ENCODE results near the gene SLC37A4. TPM values are rescaled to one million over a fixed set of nuclear protein-coding genes. Genes with fewer than 3 reads are reported as not detected.

The SLC37A4 gene
- total and polyA plus RNA-seq, 2 of the 13 experiments (the other 11 are each of a cell fraction or from before 2014, with no cell fraction given) = 43.0 to 56.1 TPM

DNA sequence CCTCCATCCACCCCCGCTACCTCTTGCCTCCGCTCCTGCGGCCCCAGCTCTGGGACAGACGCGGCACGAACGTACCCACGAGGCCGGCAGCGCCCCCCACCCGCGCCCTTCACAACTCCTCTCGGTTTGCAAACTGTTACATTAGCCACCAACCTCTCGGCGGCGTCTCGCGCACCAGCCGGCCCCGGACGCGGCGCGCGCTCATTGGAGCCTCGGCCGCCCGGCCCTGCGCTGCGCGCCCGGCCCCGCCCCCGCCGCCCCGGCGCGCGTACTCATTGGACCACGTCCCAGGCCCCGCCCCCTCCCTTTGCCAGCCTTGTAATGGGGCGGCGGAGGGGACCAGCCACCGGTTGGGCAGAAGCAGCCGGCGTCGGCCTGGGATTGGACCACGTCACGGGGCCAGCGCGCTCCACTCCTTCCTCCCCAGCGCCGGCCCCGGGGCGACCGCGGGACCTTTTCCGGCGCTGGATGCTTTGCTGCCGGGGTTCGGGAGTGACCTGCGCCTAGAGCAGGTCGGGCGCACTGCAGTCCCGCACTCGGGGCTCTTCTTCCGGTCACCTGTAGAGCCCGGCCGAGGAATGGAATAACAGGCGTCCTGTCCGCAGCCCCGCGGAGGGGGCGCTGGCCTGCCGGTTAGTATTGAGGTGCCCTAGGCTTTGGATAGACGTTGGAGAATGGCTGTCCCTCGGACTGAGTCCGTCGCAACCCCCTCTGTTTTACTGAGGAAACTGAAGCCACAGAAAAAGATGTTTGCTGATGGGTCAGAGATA lies 26.5 kb upstream of the SLC37A4 start, which contains the start of gene HYOU1 (continued):
- TF ChIP-seq, protein P1, sequence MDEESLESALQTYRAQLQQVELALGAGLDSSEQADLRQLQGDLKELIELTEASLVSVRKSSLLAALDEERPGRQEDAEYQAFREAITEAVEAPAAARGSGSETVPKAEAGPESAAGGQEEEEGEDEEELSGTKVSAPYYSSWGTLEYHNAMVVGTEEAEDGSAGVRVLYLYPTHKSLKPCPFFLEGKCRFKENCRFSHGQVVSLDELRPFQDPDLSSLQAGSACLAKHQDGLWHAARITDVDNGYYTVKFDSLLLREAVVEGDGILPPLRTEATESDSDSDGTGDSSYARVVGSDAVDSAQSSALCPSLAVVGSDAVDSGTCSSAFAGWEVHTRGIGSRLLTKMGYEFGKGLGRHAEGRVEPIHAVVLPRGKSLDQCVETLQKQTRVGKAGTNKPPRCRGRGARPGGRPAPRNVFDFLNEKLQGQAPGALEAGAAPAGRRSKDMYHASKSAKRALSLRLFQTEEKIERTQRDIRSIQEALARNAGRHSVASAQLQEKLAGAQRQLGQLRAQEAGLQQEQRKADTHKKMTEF (CRISPR knock-in tag; IDR thresholded peaks at IDR 0.05) = no peak; the same call in 1 of the 2 replicates
- no peak for TF ChIP-seq ZNF576 (CRISPR knock-in tag; IDR thresholded peaks at IDR 0.05)
- no peak for TF ChIP-seq LBX2 (CRISPR knock-in tag; IDR thresholded peaks at IDR 0.05; ENCODE audit: borderline replicate concordance)
- TF ChIP-seq UBTF (CRISPR knock-in tag; IDR thresholded peaks at IDR 0.05) = peak; percentile 73
- TF ChIP-seq IKZF4 (CRISPR knock-in tag; IDR thresholded peaks at IDR 0.05; ENCODE audit: borderline replicate concordance, low read depth, not compliant biosample characterization) = no peak
- TF ChIP-seq PAWR (CRISPR knock-in tag; IDR thresholded peaks at IDR 0.05; ENCODE audit: borderline replicate concordance) = no peak
- TF ChIP-seq ZNF740 (CRISPR knock-in tag; IDR thresholded peaks at IDR 0.05) = no peak; the same call in 1 of the 2 replicates
- TF ChIP-seq ZNF768 (CRISPR knock-in tag; IDR thresholded peaks at IDR 0.05) = peak; percentile 87
- TF ChIP-seq, protein P2, sequence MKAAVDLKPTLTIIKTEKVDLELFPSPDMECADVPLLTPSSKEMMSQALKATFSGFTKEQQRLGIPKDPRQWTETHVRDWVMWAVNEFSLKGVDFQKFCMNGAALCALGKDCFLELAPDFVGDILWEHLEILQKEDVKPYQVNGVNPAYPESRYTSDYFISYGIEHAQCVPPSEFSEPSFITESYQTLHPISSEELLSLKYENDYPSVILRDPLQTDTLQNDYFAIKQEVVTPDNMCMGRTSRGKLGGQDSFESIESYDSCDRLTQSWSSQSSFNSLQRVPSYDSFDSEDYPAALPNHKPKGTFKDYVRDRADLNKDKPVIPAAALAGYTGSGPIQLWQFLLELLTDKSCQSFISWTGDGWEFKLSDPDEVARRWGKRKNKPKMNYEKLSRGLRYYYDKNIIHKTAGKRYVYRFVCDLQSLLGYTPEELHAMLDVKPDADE (CRISPR knock-in tag; IDR thresholded peaks at IDR 0.05) = no peak
- peak; percentile 82 for TF ChIP-seq GMEB1 (CRISPR knock-in tag; IDR thresholded peaks at IDR 0.05; ENCODE audit: borderline replicate concordance)
- no peak for TF ChIP-seq ZNF232 (CRISPR knock-in tag; IDR thresholded peaks at IDR 0.05; ENCODE audit: borderline replicate concordance)
- TF ChIP-seq ZNF160 (CRISPR knock-in tag; IDR thresholded peaks at IDR 0.05) = no peak
- TF ChIP-seq ISX (CRISPR knock-in tag; conservative IDR thresholded peaks at IDR 0.05) = no peak
- no peak for TF ChIP-seq ELK4 (CRISPR knock-in tag; IDR thresholded peaks at IDR 0.05; ENCODE audit: borderline replicate concordance)
- no peak for TF ChIP-seq PBX3 (CRISPR knock-in tag; IDR thresholded peaks at IDR 0.05; ENCODE audit: borderline replicate concordance)
- TF ChIP-seq REPIN1 (CRISPR knock-in tag; IDR thresholded peaks at IDR 0.05; ENCODE audit: borderline replicate concordance, low read depth) = peak; percentile 45; the same call in 1 of the 2 replicates

Measured in HepG2 (cell line).